Calu3 (cell line): ENCODE results near the gene KCNN1. TPM values are rescaled to one million over a fixed set of nuclear protein-coding genes. Genes with fewer than 3 reads are reported as not detected.

Source experiments
- BruUV-seq: library from RNA; stranded (reverse); fragments of 400-500 nt; replicated peaks from 2 replicates; lab custom pipeline; 2021; lab: Mats Ljungman, UMichigan
- CTCF ChIA-PET: fragments of 300-600 bp; sonication (Branson Sonifier 250); formaldehyde crosslinking; loops from one replicate; lab custom pipeline; 2022; ENCODE audit warnings: antibody characterized with exemption; lab: Charles Lee
- DNase-seq: peaks from one replicate; pipeline ENCODE4 v3.0.0; 2022
- H3K27ac Mint-ChIP-seq: one replicate; pipeline ENCODE4 v1.8.0; 2022; ENCODE audit warnings: mixed read lengths; ENCODE audit not compliant: unreplicated experiment
- H3K27me3 Mint-ChIP-seq: one replicate; pipeline ENCODE4 v1.8.0; 2022; ENCODE audit warnings: mixed read lengths; ENCODE audit not compliant: unreplicated experiment
- H3K36me3 Mint-ChIP-seq: one replicate; pipeline ENCODE4 v1.8.0; 2022; ENCODE audit warnings: mild to moderate bottlenecking, moderate library complexity, mixed read lengths; ENCODE audit not compliant: insufficient read depth, unreplicated experiment
- H3K4me1 Mint-ChIP-seq: one replicate; pipeline ENCODE4 v1.8.0; 2022; ENCODE audit warnings: mild to moderate bottlenecking, low read depth, mixed read lengths; ENCODE audit not compliant: unreplicated experiment
- H3K4me3 Mint-ChIP-seq: one replicate; pipeline ENCODE4 v1.8.0; 2022; ENCODE audit warnings: mild to moderate bottlenecking, low read depth, moderate library complexity, mixed read lengths; ENCODE audit not compliant: unreplicated experiment
- H3K9me3 Mint-ChIP-seq: one replicate; pipeline ENCODE4 v1.8.0; 2022; ENCODE audit warnings: low read depth, mixed read lengths; ENCODE audit not compliant: unreplicated experiment
- CTCF ChIP-seq: fragments of 200-600 bp; IDR thresholded peaks from one replicate; pipeline ENCODE4 v1.8.0; 2022; ENCODE audit warnings: antibody characterized with exemption; ENCODE audit not compliant: unreplicated experiment
- intact Hi-C: fragments of 100-400 bp; cut with micrococcal nuclease; formaldehyde crosslinking; loops from one replicate; pipeline ENCODE4 v1.10.0; 2022; ENCODE audit not compliant: unreplicated experiment
- total RNA-seq: library from RNA; stranded (reverse); gene quantifications from 2 replicates; pipeline ENCODE4 v1.2.3, GENCODE V29; 2022

KCNN1 gene
- total RNA-seq, 1 experiment from 2014 or later = not detected

- CTCF ChIA-PET = interaction anchor here (0.5 kb wide), 1 partner anchor 868 kb away, joined by 3 read pairs; no protein-coding TSS in a partner anchor
- no peak overlapping the region for H3K27ac Mint-ChIP-seq
- peaks cover 10% of the 10 kb centered on the region for H3K4me1 Mint-ChIP-seq
- TF ChIP-seq CTCF = no peak
- H3K9me3 Mint-ChIP-seq = no peaks in the 10 kb centered on the region
- no TSS peak for BruUV-seq
- DNase-seq = no peak
- H3K27me3 Mint-ChIP-seq = no peaks in the 10 kb centered on the region
- intact Hi-C loops = no loop called here
- H3K4me3 Mint-ChIP-seq = no peak overlapping the region
- peaks cover 11% of the 10 kb centered on the region for H3K36me3 Mint-ChIP-seq
Measured at GRCh38 chr19:18041054-18041453, 74.1 kb downstream of the KCNN1 start.

GRCh38 chr19:18043676-18044075, 76.8 kb downstream of the KCNN1 start:
- BruUV-seq = no TSS peak
- intact Hi-C loops = no loop called here

GRCh38 chr19:18044825-18045304, 78.0 kb downstream of the KCNN1 start:
- peak; percentile 67 for DNase-seq
- H3K4me3 Mint-ChIP-seq = no peak overlapping the region
- no peaks in the 10 kb centered on the region for H3K9me3 Mint-ChIP-seq
- peak overlapping the region; percentile 23 for H3K27ac Mint-ChIP-seq
- TF ChIP-seq CTCF = no peak
- H3K27me3 Mint-ChIP-seq = peaks cover 5% of the 10 kb centered on the region
- H3K4me1 Mint-ChIP-seq = peaks cover 20% of the 10 kb centered on the region
- CTCF ChIA-PET = interaction anchor here (0.7 to 1.3 kb wide), 2 partner anchors 65 to 147 kb away, joined by 3 read pairs; no protein-coding TSS in a partner anchor
- peaks cover 14% of the 10 kb centered on the region for H3K36me3 Mint-ChIP-seq
- intact Hi-C loops = no loop called here
- no TSS peak for BruUV-seq

More at GRCh38 chr19:18043676-18044075, 76.8 kb downstream of the KCNN1 start:
- H3K4me3 Mint-ChIP-seq = no peak overlapping the region
- peaks cover 18% of the 10 kb centered on the region for H3K4me1 Mint-ChIP-seq
- H3K36me3 Mint-ChIP-seq = peaks cover 14% of the 10 kb centered on the region
- no peak overlapping the region for H3K27ac Mint-ChIP-seq
- CTCF ChIA-PET = no interaction called here
- H3K27me3 Mint-ChIP-seq = no peaks in the 10 kb centered on the region
- TF ChIP-seq CTCF = no peak
- H3K9me3 Mint-ChIP-seq = no peaks in the 10 kb centered on the region
- DNase-seq = no peak

GRCh38 chr19:18045307-18046050, 78.6 kb downstream of the KCNN1 start:
- Mint-ChIP-seq H3K9me3 (no peaks in the 10 kb centered on the region), H3K4me3 (no peak overlapping the region), H3K4me1 (peaks cover 26% of the 10 kb centered on the region), H3K36me3 (peaks cover 14% of the 10 kb centered on the region), H3K27ac (peak overlapping the region; percentile 23), H3K27me3 (peaks cover 11% of the 10 kb centered on the region)
- no peak for TF ChIP-seq CTCF
- no TSS peak for BruUV-seq
- CTCF ChIA-PET = interaction anchor here (0.7 to 1.3 kb wide), 2 partner anchors 66 to 147 kb away, joined by 3 read pairs; no protein-coding TSS in a partner anchor
- intact Hi-C loops = no loop called here
- DNase-seq = no peak
